T47D (cell line): Measurements from ENCODE around the gene LCE1B.

Experiments used
- DNase-seq, 2 experiments: peaks; one replicate each; pipeline versions ENCODE4 v3.0.0 to v3.0.0-alpha.2; 2011 to 2012; ENCODE audit warnings: low read depth in 1 of 2, low spot score in 1 of 2
- JUND ChIP-seq: IDR thresholded peaks from 2 replicates; pipeline ENCODE4 v1.6.1; 2012; ENCODE audit warnings: low read depth
- in situ Hi-C: cut with HindIII; loops from 2 replicates; pipeline ENCODE4 v1.10.0; 2016; ENCODE audit warnings: low sequenced_read_pairs, low pct_unique_long_range_greater_than_20kb

Gene LCE1B, protein sequence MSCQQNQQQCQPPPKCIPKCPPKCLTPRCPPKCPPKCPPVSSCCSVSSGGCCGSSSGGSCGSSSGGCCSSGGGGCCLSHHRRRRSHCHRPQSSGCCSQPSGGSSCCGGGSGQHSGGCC

DNA sequence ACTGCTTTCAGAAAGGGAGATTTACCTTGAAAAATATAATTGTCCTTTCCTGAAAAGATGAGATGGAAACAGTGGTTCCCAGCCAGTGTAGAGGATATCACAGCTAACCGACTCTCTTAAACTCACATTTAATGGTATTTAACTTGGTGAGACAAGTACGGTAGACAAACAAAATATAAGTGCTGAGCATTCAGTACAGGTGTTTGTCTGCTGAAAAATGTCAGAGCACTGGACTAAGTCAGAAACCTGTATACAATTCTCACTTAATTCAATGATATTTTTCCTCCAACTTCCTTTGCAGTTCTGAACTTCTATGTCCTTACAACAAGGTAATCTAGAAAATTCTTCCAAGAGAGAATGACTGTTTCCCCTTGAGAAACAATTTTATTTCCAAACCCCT is at the start of gene LCE1B:
TSS of gene LCE1B (plus strand) at position 301 of the 400 bp plus-strand sequence. CDS start 476 bp downstream, outside the sequence.
- no peak for DNase-seq

DNA sequence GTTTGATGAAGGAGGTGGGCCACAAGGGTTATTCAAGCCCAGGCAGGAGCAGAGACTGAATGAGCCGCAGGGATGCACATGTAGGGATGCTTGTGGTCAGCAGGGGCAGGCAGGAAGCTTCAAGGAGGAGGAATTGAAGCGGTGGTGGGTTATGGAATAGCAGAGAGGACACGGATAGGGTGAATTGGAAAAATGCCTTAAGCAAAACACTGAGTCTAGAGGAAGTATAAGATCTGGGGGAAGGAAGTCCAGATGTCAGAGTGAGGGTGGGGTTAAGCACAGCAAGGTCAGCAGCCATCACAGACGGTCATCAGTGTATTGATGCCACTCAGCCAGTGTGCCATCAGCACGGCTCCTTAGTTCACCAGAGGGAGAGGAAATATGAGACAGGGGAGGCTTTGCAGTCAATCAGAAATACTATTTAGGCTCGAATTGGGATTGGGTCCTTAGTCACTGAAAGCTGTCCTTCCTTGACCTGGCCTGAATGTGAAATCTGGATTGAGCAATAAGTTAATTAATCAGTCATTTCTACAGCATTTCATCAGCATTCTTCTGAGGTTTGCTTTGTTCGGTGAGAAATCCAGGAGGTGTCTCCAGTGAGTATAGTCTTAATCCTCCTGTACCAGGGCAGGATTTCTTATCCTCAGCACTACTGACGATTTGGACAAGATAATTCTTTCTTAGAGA is 42.8 kb upstream of the LCE1B start:
- in situ Hi-C loops, result no loop called here
- no peak for DNase-seq
- TF ChIP-seq JUND, result no peak

More for the DNA sequence above, at the start of gene LCE1B:
- no peak for TF ChIP-seq JUND
- in situ Hi-C loops, result no loop called here

DNA sequence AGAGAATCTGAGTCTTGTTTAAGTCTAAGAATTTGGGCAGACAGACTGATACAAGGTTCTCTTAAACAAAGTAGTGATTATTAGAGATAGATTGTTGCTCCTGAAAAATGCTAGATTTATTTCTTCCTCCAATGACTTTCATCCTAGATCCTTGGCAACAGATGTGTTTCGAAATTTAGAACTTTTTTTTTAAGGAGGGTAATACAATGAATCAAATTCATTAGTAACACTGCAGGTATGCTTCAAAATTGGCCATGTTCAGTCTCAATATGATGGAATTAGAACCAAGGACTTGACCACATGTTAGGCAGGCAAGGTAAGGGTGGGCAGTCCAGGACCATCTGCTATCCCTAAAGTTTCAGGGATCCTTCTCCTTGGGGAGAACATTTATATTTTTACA is 41.4 kb upstream of the LCE1B start:
- no peak for DNase-seq
- TF ChIP-seq JUND, result no peak
- in situ Hi-C loops, result no loop called here

DNA sequence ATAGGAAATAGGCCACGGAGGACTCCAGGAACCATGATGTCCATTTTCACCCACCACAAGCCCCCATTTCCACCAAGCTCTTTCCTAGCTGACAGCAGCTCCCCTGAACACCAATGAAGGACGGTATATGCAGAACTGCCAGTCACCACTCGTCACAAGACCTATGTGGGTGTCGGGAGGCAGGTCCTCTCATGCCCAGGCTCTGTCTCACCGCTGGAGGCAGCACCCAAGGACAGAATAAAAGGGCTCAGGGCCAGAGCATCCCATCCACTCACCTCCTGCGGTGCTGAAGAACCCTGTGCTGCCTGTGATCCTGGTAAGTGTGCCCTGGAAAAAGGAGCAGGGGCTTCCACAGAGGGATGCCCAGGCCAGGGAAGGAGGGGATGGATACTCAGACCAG is 36.9 kb upstream of the LCE1B start, which contains the start of gene LCE1F:
TSS of gene LCE1F (plus strand) at position 266 of the 400 bp plus-strand sequence. CDS start 1,232 bp downstream, outside the sequence.
- no peak for TF ChIP-seq JUND
- in situ Hi-C loops, result no loop called here
- peak in 1 of 2 experiments; percentile 42 for DNase-seq

DNA sequence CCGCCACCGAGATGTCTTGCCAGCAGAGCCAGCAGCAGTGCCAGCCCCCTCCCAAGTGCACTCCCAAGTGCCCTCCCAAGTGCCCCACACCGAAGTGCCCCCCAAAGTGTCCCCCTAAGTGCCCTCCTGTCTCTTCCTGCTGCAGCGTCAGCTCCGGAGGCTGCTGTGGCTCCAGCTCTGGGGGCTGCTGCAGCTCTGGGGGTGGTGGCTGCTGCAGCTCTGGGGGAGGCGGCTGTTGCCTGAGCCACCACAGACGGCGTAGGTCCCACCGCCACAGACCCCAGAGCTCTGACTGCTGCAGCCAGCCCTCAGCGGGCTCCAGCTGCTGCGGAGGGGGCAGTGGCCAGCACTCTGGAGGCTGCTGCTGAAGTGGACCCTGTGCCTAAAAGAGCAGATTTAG is 35.4 kb upstream of the LCE1B start:
- no peak for TF ChIP-seq JUND
- DNase-seq, result no peak
- in situ Hi-C loops, result no loop called here

DNA sequence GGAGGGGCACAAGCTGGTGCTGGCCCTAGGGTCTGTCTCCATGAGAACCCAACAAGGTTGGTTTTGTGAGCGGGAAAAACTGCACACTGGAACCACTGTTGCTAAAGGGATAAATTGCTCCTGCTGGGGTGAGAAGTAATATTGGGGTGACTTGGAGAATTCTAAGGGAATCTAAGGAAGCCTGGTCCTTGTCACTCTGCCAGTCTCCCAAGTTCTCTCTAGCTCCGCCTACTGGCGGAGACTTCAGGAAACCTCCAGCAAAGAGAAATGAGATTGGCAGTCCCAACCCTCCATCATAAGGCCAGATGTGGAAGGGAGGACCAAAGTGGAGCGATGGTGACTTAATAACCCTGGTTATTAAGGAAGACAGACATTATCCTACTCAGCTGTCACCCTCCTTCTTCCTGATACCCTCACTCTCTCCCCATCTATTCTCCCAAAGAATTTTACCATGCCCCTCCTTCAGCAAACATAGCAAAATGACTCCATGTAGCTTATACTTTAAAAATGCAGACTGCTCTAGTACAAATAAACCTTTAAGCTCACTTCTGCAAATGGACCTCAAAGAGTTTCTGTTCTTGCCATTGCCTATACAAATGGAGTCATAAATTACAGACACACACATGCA is 34.1 kb upstream of the LCE1B start:
- in situ Hi-C loops, result no loop called here
- DNase-seq, result peak in 1 of 2 experiments; percentile 81
- TF ChIP-seq JUND, result no peak

DNA sequence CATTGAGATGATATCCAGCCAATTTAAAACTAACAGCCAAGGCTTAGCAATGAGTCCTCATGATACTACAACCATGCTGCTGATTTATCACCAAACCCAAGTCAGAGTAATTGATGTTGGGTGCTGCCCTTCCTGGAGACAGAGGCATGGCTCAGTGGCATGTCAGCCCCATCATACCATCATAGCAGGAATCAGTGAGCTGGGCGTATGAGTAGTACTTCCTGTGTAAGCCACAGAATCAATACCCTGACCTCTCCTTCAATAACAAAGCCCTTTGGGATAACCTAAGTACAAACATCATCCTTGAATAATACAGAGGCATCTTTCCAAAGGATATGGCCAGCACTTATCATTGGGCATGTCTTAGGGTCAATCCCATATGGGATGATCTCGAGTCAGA is 28.7 kb upstream of the LCE1B start:
- no peak for TF ChIP-seq JUND
- in situ Hi-C loops, result no loop called here
- DNase-seq, result no peak

DNA sequence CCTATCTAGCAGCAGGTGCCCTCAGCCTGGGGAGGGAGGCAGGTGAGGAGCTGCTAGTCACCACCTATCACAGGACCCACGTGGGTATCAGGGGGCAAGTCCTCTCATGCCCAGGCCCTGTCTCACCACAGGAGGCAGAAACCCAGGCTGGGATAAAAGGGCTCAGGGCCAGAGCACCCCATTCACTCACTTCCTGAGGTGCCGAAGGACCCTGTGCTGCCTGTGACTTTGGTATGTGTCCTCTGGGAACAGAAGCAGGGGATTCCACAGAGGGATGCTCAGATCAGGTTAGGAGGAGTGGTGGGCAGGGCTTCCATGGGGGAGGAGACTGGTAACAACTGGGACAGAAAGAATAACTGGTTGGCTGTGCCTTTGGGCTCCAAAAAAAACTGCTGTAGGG is 25.7 kb upstream of the LCE1B start, which contains the start of gene LCE1E:
TSS of gene LCE1E (plus strand) at position 181 of the 400 bp plus-strand sequence. CDS start 1,043 bp downstream, outside the sequence.
- DNase-seq, result peak in 1 of 2 experiments; percentile 5
- in situ Hi-C loops, result no loop called here
- no peak for TF ChIP-seq JUND

DNA sequence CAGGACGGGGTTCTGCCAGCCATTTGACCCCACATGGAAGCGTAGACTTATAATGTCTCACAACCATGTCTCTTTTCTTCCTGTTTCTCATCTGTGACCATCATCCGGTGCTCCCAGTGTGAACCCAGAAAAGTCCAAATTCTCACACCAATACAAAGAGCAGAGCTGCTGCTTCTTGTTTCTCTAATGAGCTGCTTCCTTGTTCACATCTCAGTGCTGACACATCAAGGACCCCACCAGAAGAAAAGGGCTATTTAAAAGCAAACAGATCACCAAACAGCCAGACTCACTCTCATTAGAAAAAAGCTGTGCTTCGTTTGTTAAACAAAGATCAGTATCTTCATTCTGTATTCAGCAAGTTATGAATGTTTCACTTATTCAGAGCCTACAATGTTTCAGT is 16.1 kb upstream of the LCE1B start:
- in situ Hi-C loops, result no loop called here
- DNase-seq, result no peak

DNA sequence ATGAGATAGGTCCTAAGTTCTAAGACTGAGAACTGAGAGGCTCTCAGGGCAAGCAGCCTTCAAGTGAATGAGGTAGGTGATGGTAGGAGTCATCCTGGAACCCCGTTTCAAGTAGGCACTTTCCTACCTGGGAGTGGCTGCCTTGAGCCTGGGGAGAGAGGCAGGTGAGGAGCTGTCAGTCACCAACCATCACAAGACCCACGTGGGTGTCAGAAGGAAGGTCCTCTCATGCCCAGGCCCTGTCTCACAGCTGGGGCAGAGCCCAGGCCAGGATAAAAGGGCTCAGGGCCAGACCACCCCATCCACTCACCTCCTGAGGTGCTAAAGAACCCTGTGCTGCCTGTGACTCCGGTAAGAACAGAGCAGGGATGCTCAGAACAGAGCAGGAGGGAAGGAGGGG is 15.3 kb upstream of the LCE1B start, which contains the start of gene LCE1D:
TSS of gene LCE1D (plus strand) at position 301 of the 400 bp plus-strand sequence. CDS start 1,074 bp downstream, outside the sequence.
- no peak for TF ChIP-seq JUND
- DNase-seq, result no peak
- in situ Hi-C loops, result no loop called here

More for the DNA sequence above, 16.1 kb upstream of the LCE1B start:
- no peak for TF ChIP-seq JUND

DNA sequence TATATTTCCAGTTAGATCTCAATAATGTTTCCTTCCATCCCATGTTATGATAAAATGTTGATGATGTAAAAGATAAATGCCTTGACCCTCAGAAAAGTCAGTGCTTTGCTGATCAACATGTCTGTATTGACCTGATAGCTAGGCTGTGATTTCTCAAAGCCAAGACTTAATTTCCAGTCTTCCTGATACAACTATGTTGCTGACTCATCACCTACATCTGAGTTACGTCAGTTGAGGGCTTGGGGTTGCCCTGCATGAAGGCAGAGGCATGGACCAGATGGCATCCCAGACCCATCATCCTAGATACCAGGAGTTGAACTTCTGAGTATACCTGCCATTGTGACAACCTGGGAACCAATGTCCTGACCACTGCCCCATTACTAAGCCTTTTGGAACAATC is 10.4 kb upstream of the LCE1B start:
- TF ChIP-seq JUND, result no peak
- no peak for DNase-seq
- in situ Hi-C loops, result no loop called here

DNA sequence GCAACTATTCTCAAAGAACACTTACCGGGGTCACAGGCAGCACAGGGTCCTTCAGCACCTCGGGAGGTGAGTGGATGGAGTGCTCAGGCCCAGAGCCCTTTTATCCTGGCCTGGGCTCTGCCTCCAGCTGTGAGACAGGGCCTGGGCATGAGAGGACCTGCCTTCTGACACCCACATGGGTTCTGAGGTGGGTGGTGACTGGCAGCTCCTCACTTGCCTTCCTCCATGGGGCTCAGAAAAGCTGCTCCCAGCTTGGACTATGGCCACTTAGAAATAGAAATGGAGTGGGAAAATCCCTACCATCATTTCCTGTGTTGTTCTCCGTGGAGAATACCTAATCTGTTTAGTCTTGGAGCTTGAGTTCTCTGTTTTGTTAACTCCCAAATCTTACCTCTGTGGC is 5.2 kb upstream of the LCE1B start, which contains the start of gene LCE1C:
TSS of gene LCE1C (minus strand) at position 76 of the 400 bp plus-strand sequence. CDS start 1,173 bp downstream, outside the sequence.
- no peak for TF ChIP-seq JUND
- in situ Hi-C loops, result no loop called here
- DNase-seq, result no peak

DNA sequence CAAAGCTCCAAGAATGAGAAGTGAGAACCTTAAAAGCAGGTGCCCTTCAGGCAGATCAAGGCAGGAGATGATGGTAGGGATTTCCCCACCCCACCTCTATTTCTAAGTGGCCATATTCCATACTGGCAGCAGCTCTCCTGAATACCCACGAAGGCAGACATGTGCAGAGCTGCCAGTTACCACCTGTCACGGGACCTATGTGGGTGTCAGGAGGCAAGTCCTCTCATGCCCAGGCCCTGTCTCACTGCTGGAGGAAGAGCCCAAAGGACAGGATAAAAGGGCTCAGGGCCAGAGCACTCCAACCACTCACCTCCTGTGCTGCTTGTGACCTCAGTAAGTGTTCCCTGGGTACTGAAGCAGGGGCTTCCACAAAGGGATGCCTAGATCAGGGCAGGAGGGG is 721 bp upstream of the LCE1B start:
- no peak for TF ChIP-seq JUND
- in situ Hi-C loops, result no loop called here
- DNase-seq, result no peak
